Endodermal cell (in vitro differentiated cells): ENCODE data around the gene VPS54. TPM values are rescaled to one million over a fixed set of nuclear protein-coding genes. Genes with fewer than 3 reads are reported as not detected.

ENCODE experiments used
- DNase-seq: peaks from one replicate; pipeline ENCODE4 v3.0.0-alpha.2; 2017
- H3K27ac ChIP-seq: 2 replicates; pipeline ENCODE4 v1.5.1; 2013; ENCODE audit warnings: mild to moderate bottlenecking, low read depth, low read length, moderate library complexity
- H3K27me3 ChIP-seq: 2 replicates; pipeline ENCODE4 v1.6.1; 2013; ENCODE audit warnings: mild to moderate bottlenecking, low read length, moderate library complexity; ENCODE audit not compliant: insufficient read depth, control insufficient read depth, poor library complexity, severe bottlenecking
- H3K36me3 ChIP-seq: 2 replicates; pipeline ENCODE4 v1.7.0; 2013; ENCODE audit warnings: mild to moderate bottlenecking, low read length, moderate library complexity; ENCODE audit not compliant: control insufficient read depth, insufficient read depth
- H3K4me1 ChIP-seq: one replicate; pipeline ENCODE4 v1.7.0; 2013; ENCODE audit warnings: low read length; ENCODE audit not compliant: control insufficient read depth, insufficient read depth
- H3K4me3 ChIP-seq: 2 replicates; pipeline ENCODE4 v1.5.1; 2013; ENCODE audit warnings: mild to moderate bottlenecking, low read length, moderate library complexity
- H3K9ac ChIP-seq: 2 replicates; pipeline ENCODE4 v1.6.1; 2013; ENCODE audit warnings: mild to moderate bottlenecking, low read length, moderate library complexity; ENCODE audit not compliant: poor library complexity, severe bottlenecking; ENCODE audit errors: extremely low read depth
- H3K9me3 ChIP-seq: 2 replicates; pipeline ENCODE4 v1.6.1; 2013; ENCODE audit warnings: mild to moderate bottlenecking, low read length, moderate library complexity; ENCODE audit not compliant: control insufficient read depth
- H3K27ac Mint-ChIP-seq: 2 replicates; pipeline ENCODE4 v1.8.0; 2020; ENCODE audit warnings: mixed read lengths
- H3K27me3 Mint-ChIP-seq: 2 replicates; pipeline ENCODE4 v1.8.0; 2021; ENCODE audit warnings: mild to moderate bottlenecking, mixed read lengths; ENCODE audit not compliant: insufficient read depth
- H3K36me3 Mint-ChIP-seq: 2 replicates; pipeline ENCODE4 v1.8.0; 2020; ENCODE audit warnings: low read depth, mixed read lengths
- H3K4me1 Mint-ChIP-seq: 2 replicates; pipeline ENCODE4 v1.8.0; 2020; ENCODE audit warnings: mixed read lengths
- H3K4me3 Mint-ChIP-seq: 2 replicates; pipeline ENCODE4 v1.8.0; 2020; ENCODE audit warnings: mild to moderate bottlenecking, moderate library complexity, mixed read lengths
- H3K9me3 Mint-ChIP-seq: 2 replicates; pipeline ENCODE4 v1.8.0; 2020; ENCODE audit warnings: mild to moderate bottlenecking, mixed read lengths
- CTCF ChIP-seq: fragments of 200-600 bp; sonication (generic); conservative IDR thresholded peaks from 2 replicates; pipeline ENCODE4 v1.5.0; 2021; ENCODE audit warnings: antibody characterized with exemption, mild to moderate bottlenecking
- WGBS, 2 experiments: methylation state at CpG; one replicate each; pipeline versions ENCODE4 v1.1.5 to v1.1.7; 2013; ENCODE audit warnings: missing lambda C conversion rate in 2 of 2, mixed read lengths in 1 of 2; ENCODE audit not compliant: insufficient coverage in 1 of 2, insufficient read length in 1 of 2; 5-methylcytosine and 5-hydroxymethylcytosine counted together
- total RNA-seq, 2 donors: library from RNA; stranded (reverse); fragmentation: NEBNext Ultra II Directional in 1 of 2; extraction: Animal tissue kit (Norgen Biotek cat#: 25700) in 1 of 2; gene quantifications; 2 replicates in 1 of 2; 3 replicates in 1 of 2; pipeline ENCODE4 v1.2.1, GENCODE V29; 2021

Gene VPS54
- total RNA-seq, 2 donors from 2014 or later, result 18.4 to 25.7 TPM

- Mint-ChIP-seq H3K4me3 (no peak overlapping the region), H3K27me3 (no peaks in the 10 kb centered on the region), H3K4me1 (no peaks in the 10 kb centered on the region), H3K27ac (no peak overlapping the region), H3K36me3 (peaks cover 69% of the 10 kb centered on the region), H3K9me3 (peaks cover 6% of the 10 kb centered on the region)
- Histone ChIP-seq H3K27ac (no peak overlapping the region), H3K4me3 (no peak overlapping the region), H3K9me3 (peaks cover 18% of the 10 kb centered on the region), H3K9ac (no peak overlapping the region), H3K27me3 (no peaks in the 10 kb centered on the region), H3K36me3 (peaks cover 69% of the 10 kb centered on the region), H3K4me1 (no peaks in the 10 kb centered on the region)
- no peak for DNase-seq
- TF ChIP-seq CTCF, result no peak
- 94 to 100% methylated on average over 1 to 5 of the region's 5 CpGs for WGBS, 2 experiments
Measured at GRCh38 chr2:63898839-63899238, 120.4 kb downstream of the VPS54 start.

GRCh38 chr2:63894167-63894566 is 125.1 kb downstream of the VPS54 start:
- DNase-seq, result no peak
- Histone ChIP-seq H3K36me3 (peaks cover 90% of the 10 kb centered on the region), H3K4me3 (no peak overlapping the region), H3K9me3 (no peaks in the 10 kb centered on the region), H3K4me1 (no peaks in the 10 kb centered on the region), H3K9ac (no peak overlapping the region), H3K27me3 (no peaks in the 10 kb centered on the region), H3K27ac (no peak overlapping the region)
- H3K27me3 Mint-ChIP-seq, result no peaks in the 10 kb centered on the region
- H3K4me3 Mint-ChIP-seq, result no peak overlapping the region
- WGBS, 2 experiments, result 89 to 100% methylated on average over 1 of the region's 1 CpG
- H3K36me3 Mint-ChIP-seq, result peaks cover 62% of the 10 kb centered on the region
- peaks cover 24% of the 10 kb centered on the region for H3K4me1 Mint-ChIP-seq
- no peak overlapping the region for H3K27ac Mint-ChIP-seq
- no peaks in the 10 kb centered on the region for H3K9me3 Mint-ChIP-seq
- no peak for TF ChIP-seq CTCF

GRCh38 chr2:63893163-63893562 is 126.1 kb downstream of the VPS54 start:
- Histone ChIP-seq H3K9ac (no peak overlapping the region), H3K27me3 (no peaks in the 10 kb centered on the region), H3K4me3 (no peak overlapping the region), H3K4me1 (no peaks in the 10 kb centered on the region), H3K9me3 (no peaks in the 10 kb centered on the region), H3K27ac (no peak overlapping the region), H3K36me3 (peaks cover 89% of the 10 kb centered on the region)
- no peak overlapping the region for H3K4me3 Mint-ChIP-seq
- no peaks in the 10 kb centered on the region for H3K27me3 Mint-ChIP-seq
- peaks cover 30% of the 10 kb centered on the region for H3K4me1 Mint-ChIP-seq
- WGBS, 2 experiments, result 80 to 92% methylated on average over 1 to 2 of the region's 2 CpGs
- DNase-seq, result no peak
- H3K27ac Mint-ChIP-seq, result no peak overlapping the region
- H3K36me3 Mint-ChIP-seq, result peaks cover 57% of the 10 kb centered on the region
- no peaks in the 10 kb centered on the region for H3K9me3 Mint-ChIP-seq
- TF ChIP-seq CTCF, result no peak
